GM12801 (cell line): ENCODE measurements around the gene KAT6B.

ENCODE experiments used
- CTCF ChIP-seq: IDR thresholded peaks from one replicate; pipeline ENCODE4 v1.5.1; 2011; ENCODE audit warnings: control low read depth; ENCODE audit not compliant: insufficient read length; ENCODE audit errors: extremely low read depth

Gene KAT6B

DNA sequence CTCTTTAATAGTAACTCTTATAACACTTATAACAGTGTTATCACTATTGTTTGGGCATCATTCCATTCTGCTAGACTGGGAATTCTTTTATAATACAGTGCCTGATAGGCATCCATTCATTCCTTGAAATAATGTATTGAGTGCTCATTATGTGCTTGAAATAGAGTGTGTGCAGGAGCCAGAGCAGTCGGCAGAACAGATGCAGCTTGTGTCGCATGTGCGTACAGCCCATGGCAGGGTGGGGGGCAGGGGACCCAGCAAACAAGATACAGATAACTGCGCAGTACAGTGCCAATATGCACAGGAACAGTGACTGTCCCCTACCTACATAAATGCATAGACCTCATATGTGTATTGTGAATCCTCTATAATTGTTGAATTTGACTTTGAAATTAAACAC is 99.3 kb downstream of the KAT6B start:
- TF ChIP-seq CTCF: no peak

DNA sequence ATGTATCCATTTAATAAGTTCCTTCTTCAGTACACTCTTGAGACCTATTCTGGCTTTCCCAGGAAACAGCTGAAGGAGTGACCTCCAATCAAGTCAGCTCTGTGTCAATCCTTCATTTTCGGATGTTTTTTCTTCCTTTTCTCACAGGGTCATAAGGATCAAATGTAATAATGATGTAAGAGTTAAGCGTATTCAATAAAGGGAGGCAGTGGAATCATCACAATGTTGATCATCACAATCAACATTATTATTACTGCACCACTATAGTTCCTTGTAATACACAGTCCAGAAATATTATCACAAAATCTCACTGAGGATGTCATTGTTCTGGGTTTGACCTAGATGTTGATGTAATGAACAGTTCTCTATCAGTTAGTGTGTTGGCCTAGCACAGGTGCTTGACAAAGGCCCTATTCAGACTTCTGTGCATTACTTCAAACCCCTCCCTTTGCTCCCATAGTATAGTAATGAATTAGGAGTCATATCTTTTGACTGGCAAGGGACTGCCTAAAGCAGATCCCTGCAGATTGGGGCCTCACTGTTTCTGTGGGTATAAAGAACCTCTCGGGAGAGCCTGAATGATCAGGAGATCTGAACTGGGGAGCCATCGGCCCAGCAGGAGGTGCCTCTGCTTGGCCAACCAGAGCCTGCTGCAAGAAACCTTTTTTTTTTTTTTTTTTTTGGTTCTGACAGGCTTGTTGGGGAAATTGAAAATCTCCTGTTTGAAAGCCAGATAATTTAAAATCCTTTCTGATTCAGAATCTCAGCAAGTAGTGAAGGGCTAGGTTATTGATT is 100.6 kb downstream of the KAT6B start:
- TF ChIP-seq CTCF: no peak

DNA sequence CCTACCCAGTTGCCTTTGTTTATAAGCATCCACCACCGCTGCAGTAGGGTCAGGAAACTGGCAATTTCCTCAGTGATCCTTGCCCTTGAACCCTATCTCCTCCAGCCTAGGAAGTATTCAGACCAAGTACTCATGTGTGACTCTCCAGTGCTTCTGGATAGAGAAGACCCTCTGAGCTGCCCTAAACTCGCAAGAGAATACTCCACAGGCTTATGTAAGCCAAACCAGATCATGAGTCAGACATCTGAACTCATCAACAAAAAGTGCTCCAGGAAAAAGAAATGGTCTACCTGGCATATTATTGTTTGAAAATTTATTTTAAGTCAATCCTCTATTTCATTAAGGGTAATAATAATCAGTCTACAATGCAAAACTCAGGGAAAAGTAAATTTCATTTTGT is 101.3 kb downstream of the KAT6B start:
- TF ChIP-seq CTCF: no peak

- no peak for TF ChIP-seq CTCF
Observed at GRCh38 chr10:74928742-74929191, 102.4 kb downstream of the KAT6B start.

DNA sequence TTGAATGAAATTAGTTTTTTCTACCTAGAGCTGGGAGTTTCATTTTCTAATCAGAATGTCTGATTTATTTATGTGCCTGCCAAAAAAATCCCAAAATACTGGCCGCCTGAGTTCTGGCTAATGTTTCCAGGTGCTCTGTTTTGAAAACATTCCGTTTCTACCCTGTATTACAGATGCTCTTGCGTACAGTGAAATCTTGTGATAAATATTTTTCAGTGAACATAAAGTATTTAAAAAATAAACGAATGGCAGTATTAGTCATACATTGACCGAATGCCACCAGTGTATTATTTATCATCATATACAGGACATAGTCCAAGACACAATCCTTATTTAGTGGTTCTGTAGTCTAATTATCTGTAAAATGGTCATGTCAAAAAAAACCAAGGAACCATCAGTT is 102.8 kb downstream of the KAT6B start:
- no peak for TF ChIP-seq CTCF

DNA sequence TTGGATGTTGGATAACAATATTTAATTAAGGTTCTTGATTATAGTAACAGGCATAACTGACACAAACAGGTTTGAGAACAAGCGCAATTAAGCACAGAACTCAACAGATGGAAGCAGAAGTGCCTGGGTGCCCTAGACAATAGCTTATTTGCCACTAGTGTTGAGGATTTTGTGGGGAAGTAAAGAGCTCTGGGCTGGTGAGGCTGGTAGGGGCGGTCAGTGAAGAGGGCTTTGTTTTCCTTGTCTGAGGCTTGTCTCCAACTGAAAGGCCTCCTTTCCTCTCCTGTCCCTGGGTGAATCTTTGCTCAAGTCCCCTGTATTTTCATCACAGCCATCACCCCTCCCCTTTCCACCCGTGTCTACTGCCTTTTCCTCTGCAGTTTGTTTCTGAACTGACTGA is 104.6 kb downstream of the KAT6B start:
- TF ChIP-seq CTCF: no peak

GRCh38 chr10:74932648-74933047 is 106.2 kb downstream of the KAT6B start:
- TF ChIP-seq CTCF: no peak
